Measurements from ENCODE around the gene CRAMP1.

The CRAMP1 gene

DNA sequence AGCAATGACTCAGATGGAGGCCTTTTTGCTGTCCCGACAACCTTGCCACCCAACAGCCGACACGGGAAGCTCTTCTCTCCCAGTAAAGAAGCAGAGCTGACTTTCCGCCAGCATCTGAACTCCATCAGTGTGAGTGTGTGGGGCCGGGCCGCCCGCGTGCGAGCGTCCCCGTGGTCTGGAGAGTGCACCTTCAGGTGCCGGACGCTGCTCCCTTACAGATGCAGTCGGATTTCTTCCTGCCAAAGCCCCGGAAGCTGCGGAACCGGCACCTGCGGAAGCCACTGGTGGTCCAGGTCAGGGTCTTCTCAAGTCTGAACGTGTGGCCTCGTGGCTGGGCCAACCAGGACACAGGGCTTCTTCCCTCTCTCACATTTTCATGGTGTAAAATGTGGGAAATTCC lies 50.4 kb downstream of the CRAMP1 start:
- DNase-seq, result no peak

DNA sequence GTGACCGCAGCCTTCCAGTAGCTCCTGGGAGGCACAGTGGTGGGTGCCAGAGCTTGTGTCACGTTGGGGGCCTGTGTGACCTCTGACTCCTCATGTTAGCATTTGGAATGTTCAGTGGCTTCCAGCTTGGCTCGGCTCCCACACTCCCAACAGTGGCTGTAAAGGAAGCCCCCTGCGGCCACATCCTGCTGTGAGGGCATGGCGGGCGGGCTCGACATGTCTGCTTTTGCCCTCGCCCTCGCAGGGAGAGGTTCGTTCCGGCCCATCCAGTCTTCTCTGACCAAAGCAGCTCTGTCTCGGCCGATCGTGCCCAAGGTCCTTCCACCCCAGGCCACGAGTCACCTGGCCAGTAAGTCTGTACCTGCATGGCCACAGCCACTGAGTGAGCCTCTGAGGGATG lies 53.7 kb downstream of the CRAMP1 start:
- DNase-seq, result no peak

DNA sequence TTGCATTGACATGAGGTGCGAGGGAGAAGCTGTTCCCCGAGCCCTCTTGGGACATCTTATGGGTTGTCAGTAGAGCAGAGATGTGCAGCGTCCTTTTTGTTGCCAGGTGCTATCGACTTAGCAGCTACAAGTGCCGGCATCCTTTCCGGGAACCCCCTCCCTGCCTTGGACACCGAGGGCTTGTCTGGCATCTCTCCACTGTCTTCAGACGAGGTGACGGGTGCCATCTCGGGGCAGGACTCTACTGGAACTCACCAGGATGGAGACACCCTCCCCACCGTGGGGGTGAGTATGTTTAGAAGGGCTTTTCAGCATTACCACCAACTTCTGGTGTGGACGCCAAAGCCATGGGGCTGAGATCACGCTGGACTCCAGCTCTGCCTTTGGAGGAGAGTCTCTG lies 54.2 kb downstream of the CRAMP1 start:
- DNase-seq, result no peak

DNA sequence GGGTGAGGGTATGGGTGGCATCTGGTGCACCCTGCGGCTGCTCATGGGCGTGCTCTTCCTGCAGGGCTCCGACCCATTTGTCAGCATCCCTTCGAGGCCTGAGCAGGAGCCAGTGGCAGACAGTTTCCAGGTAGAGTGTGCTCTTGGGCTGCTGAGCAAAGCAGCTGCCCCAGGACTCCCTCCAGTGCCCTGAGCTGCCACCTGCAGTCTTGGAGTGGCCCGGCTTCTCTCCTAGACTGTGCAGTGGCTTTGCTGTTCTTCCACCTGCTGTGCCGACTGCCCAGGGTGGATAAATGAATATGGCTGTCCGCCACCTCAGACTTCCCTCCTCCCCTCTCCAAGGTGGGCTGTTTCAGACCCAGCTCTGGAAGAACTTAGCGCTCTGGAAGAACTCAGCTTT lies 55.1 kb downstream of the CRAMP1 start:
- DNase-seq, result no peak

DNA sequence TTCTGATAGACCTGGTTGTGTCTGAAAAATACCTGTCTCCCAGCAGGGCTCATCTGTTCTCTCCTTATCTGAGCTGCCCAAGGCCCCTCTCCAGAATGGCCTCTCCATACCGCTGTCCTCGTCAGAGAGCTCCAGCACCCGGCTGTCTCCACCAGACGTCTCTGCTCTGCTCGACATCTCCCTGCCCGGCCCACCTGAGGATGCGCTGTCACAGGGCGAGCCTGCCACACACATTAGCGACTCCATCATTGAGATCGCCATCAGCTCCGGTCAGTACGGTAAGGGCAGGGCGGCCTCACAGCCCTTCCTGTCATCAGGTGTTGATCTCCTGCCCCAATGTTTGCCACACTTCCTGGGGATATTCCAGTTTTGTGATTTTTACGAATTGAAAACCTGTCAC lies 55.8 kb downstream of the CRAMP1 start:
- no peak for DNase-seq

DNA sequence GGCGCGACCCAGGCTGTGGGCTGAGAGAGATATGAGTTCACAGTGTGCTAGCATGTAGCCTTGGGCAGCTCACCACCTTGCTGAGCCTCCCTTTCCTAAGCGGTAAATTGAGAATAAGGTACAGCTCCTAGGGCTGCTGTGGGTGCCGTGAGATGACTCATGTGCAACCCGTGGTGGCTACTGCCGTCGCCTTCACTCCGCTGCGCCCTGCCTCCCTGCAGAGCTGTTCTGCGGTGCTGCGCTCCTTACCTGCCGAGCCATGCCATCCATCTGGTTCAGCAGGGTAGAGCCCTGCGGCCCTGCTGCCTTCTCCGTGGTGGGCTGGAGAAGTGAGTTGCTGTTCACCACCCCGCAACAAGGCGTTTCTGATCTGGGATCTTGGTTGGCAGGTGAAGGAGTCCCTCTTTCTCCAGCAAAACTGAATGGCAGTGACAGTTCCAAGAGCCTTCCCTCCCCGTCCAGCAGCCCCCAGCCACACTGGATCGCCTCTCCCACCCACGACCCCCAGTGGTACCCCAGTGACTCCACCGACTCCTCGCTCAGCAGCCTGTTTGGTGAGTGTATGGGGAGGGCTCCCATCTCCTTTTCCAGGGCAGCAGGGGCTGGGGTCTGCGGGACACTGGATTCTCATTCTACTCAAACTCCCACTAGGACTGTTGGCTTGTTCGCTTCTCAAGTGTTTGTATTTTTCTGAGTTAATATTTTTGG lies 56.6 kb downstream of the CRAMP1 start:
- DNase-seq, result no peak

DNA sequence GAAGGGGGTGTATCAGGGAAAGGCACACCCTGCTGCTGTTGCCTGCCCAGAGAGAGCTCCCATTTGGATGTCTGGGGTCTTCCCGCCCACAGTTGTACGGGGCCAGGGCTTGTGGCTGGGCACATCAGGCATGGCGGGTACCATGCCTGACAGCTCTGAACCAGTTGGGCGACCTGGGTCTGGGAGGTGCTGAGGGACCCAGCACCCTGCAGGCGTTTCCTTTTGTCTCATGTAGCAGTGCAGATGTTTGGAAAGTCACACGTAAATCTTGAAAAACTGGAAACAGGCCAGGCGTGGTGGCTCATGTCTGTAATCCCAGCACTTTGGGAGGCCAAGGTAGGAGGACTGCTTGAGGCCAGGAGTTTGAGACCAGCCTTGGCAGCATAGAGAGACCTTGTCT lies 57.5 kb downstream of the CRAMP1 start:
- DNase-seq, result no peak

DNA sequence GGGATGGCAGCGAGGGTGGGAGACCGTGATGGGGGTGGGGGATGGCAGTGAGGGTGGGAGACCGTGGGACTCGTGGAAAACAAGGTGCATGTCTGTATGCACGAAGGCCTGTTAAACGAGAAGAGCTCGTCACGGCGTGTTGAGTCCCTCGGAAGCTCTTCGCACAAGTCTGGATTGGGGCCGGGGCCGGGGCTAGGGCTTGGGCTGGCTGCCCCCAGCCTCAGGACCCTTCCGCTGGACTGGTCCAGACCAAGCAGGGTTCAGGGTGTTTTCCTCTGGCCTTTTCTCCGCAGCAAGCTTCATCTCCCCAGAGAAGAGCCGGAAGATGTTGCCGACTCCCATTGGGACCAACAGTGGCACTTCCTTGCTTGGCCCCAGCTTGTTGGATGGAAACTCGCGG lies 58.2 kb downstream of the CRAMP1 start:
- DNase-seq, result no peak

DNA sequence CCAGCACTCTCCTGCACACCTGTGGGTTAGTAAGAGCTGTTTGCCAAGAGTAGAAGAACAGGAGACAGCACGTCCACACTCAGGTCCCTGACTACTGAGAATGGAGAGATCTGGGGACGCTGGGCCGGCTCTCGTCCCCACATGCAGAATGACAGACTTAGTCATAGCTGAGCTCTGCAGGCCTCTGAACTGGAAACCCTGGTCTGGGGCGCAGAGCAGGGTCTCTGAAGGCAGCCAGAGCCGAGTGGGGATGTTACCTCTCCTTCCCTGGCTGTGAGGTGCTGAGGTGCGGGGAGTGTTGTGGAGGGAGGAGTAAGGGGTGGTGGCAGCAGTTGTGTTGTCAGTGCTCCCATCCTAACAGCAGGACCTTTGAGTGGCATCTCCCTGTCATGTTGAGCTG lies 58.7 kb downstream of the CRAMP1 start:
- no peak for DNase-seq

DNA sequence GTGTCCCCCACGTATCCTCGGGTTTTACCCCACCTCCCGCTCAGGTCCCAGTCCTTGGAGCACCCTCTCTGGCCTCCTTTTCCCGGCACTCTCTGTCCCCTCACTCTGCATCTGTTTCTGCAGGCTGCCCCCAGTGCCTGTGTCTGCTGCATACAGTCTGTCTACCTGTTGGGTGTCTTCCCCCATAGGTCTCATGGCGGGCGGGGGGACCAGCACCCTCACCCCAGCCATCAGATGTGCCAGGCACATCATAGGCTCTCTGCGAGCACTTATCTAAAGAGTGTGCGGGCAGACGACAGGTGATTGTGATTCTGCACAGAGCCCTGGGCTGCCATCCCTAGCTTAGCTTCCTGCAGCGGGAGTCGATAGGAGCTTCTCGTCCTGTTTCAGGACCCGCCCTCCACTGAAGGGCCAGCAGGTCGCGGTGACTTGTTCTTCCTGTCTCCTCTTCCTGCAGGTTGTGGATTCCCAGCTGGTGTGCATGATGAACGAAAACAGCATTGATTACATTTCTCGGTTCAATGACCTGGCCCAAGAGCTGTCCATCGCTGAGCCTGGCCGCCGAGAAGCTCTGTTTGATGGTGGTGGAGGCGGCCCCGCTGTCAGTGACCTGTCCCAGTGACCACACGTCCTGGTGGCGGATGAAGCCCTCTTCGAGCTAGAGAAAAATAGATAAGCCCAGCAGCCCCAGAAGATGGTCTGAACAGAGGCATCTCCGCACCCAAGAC lies 61.4 kb downstream of the CRAMP1 start:
- DNase-seq, result no peak

DNA sequence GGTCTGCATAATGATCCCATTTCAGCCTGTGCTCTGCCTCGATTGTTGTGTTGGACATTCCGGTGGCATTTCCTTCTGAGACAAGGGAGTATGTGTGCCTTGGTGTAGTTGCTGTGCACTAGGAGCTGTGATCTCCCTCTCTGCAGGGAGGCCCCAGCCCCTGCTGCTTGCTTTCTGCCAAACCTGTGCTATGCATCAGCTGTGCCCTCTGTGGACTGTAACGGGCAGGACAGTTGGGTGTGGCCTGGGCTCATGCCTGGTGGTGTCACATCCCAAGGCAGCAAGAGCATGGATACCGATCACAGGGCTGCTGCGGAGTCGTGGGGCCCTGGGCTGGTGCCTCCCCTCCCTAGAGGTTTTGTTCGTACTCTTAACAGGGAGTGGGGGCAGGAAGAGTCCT lies 62.1 kb downstream of the CRAMP1 start:
- DNase-seq, result no peak

DNA sequence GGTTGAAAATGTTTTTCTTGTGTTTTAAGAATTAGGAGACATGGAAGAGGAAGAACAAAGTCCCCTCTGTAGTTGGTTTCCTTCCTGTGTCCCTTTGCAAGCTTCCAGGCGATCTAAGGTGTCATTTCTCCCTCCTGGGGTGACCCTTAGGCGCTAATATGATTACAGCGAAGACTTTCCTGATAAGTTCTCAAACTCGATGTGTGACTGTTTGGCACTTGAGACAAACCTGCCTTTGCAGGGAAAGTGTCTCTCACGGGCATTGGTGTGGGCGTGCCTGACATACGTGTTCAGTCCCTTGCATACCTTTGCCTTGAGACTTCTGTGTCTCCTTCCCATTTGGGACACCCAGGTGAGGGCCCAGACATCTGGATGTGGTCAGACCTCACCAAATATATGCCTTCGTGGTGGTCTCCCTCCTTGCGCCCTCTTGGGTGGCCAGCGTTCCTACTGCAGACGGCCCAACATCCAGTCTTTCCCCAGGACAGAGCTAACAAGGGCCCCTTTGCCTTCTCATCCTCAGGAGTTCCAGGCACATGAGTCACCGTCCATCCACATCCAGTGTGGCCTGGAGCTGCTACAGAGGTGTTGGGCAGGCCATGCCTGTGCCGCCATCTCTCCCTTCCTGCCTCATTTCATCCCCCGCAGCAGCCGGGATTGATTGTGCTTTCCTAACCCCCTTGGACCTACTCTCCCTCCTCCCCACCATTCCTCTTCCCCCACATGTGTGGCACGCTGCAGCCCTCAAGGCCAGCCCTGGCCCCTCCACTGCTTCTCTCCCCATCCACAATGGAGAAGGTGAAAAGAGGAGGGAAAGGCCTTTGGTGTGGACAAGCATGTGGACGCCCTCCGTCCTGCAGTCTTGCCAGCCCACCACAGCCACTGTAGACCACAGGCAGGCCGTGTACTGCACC lies 62.8 kb downstream of the CRAMP1 start:
- DNase-seq, result no peak

DNA sequence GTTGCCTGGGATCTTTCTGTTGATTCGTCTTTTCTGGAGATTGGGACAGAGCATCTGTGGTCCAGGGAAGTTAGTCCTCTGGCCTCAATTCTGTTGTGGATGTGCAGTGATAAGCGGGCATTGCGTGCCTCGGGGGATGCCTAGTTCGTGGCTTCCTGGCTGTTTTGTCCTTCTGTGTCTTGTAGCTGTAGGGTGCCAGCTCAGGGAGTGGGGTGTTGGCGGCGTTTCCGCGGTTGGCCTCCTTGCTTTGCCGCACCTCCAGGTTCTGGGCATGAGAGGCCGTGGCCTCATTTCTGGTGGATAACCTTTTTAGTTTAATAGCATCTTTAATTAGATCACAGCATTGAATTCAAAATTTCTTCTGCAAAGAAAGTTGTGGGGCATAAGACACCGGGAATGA lies 64.5 kb downstream of the CRAMP1 start:
- no peak for DNase-seq

DNA sequence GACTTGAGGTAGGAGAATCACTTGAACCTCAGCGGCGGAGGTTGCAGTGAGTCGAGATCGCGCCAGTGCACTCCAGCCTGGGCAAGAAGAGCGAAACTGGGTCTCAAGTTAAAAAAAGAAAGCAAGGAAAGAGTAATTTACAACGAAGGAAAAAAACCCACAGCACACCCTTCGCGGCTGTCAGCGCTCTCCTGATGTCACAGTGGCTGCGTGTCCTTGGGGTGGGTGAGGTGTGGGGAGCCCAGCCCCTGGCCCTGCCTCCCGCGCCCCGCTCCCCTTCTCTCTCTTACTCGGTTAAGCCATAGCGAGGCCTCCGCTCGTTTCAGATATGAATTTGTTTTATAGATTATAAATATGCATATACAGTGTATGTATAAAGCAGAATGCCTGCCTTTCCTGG lies 65.2 kb downstream of the CRAMP1 start:
- no peak for DNase-seq

DNA sequence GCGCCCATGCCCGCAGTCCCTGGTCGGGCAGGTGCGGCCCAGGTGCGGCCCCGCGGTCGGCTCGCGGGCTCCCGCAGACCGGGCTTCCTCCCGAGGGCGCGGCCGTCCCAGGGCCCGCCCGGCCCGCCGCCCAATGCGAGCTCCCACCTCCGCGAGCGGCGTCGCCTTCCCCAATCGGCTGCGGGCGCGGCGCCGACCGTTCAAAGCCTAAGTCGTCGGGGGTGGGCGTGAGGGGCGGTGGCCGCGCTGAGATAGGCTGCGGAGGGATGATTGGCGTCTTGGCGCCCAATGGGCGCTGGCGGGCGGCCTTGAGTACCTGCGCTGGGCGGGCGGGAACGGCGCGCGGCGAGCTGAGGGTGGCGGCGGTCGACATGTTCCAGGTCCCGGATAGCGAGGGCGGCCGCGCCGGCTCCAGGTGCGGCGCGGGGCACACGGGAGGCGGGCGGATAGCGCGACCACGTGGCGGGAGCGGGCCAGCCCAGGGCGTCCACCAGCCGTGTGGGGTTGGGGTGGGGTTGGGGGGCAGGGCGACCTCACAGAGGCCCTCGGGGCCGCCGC lies 65.9 kb downstream of the CRAMP1 start, which contains the start of gene JPT2:
JPT2 (plus strand) TSS at position 338 of the 558 bp plus-strand sequence; CDS start at position 372, 34 bp downstream.
- peak; percentile 89 for DNase-seq

DNA sequence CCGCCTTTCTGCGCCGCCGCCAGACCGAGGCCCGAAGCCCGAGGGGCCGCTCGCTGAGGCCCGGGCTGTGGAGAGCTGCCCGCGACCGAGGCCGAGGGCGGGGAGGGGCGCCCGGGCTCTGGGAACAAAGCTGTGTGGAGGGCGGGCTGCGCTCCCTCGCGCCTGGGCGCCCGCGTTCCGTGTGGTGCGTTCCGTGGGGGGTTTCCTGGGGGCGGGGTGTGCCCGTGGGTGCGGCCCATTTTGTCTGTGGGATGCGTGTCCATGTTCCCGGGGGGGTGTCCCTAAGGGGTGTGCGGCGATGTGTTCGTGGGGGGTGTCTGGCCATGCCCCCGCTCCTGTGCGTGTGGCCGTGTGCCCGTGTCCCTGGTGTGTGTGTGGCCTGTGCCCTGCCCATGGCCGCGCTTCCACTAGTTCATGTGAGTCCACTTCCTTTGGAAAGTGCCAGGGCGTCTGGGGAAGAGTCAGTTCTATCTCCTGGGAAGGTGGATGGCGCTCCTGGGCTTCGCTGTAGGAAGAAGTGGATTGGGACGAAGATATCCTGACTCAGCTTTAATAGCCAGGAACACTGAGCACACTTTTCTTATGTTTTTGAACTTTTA lies 66.4 kb downstream of the CRAMP1 start:
- DNase-seq, result no peak

DNA sequence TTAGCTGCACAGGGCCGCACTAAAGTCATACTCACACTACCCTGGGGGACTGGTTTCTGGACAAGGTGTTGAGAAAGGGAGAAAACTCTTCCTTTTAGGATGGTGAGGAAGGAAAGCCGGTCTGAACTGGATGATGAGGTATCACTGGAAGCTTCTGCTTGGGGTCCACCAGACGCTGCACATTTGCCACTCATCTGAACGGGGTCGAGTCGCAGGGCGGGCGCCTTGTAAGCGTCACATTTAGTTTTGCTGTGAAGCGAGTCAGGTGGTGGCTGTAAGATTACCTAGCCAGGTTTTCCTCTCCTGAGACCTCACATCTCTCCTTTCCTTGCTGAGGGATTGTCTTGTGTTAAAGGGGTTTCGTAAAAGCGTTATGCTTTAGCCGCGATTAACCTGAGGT lies 68.2 kb downstream of the CRAMP1 start:
- no peak for DNase-seq

DNA sequence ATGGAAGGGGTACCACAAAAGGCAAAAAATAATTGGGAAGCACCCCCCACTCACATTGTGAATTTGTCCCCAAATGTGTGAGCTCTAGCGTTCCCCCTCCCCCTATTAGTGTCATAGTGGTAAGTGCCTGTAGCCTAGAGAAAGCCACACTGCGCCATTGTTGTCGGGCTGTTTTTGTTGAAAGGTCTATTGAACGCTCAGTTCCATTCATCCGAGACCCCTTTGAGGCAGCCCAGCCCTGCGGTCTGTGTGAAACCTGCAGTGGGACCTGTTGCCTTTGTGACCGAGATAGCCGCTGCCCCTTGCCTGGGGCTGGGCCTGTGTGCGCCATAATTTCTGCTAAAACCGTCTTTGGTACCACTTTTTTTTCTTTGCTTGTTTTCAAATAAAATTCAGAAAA lies 68.9 kb downstream of the CRAMP1 start:
- no peak for DNase-seq

DNA sequence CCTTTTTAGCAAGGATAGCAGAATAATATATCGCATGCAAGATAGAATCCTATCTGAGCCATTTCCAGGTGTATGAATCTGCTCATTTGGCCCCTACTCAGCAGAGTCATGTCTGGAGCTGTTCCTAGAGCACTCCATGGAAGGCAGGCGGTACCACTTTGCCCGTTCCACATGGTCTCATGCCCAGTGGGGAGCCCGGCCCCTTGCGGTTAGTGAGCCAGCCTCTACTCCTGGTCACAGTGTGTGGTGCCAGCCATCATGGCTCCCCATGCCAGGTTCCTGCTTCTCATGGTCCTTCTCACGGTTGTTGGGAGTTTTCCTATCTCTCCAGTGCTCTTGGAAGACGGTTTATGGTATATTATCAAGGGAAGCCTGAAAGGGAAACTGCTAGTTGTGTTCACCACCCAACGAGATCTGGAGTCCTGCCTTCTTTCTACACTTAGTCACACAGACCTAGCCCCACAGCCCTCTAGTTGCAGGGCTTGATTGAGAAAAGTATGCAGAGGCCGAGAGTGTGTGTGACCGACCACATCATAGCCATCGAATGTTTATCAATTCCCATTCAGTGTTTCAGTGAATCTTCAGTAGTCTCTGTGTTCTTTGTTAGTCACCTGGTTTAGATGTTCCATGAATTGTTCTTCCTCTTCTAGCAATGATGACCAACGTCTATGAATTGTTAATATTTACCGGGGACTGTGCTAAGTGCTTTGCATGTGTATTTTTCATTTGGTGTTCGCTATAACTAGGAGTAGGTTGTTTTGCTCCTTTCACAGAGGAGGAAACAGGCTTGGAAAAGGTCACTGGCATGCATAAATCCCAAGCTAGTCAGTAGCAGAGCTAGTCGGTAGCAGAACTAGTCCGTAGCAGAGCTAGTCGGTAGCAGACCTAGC lies 75.5 kb downstream of the CRAMP1 start:
- no peak for DNase-seq

DNA sequence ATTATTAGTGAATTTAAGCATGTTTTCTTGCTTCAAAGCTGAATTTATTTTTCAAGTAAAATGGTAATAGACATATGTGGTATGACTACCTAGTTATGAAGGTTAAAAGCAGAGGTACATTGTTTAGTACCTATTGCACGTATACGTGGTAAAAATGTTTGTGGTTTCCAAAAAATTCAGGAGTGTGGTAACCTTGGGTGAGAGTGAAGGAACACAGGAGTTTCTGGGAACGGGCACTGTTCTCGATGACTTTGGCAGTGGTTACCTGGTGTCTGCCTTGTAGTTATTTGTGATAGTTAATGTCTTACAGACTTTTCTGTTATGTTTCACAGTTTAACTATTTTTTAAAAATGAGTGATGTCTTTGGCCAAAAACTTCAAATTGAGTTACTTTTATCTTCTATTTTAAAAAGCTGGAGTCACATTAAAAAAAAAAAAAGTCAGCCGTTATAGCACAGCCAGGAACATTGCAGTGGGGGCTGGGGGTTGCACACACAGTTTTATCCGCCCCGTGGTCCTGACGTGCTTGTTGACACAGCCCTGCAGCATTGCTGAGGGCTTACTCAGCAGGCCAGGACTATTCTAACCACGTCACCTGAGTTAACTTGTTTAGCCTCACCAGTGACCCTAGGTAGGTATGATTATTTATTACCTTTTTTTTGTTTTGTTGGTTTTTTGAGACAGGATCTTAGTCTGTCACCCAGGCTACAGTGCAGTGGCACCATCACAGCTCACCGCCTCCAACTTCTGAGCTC lies 76.8 kb downstream of the CRAMP1 start:
- no peak for DNase-seq

DNA sequence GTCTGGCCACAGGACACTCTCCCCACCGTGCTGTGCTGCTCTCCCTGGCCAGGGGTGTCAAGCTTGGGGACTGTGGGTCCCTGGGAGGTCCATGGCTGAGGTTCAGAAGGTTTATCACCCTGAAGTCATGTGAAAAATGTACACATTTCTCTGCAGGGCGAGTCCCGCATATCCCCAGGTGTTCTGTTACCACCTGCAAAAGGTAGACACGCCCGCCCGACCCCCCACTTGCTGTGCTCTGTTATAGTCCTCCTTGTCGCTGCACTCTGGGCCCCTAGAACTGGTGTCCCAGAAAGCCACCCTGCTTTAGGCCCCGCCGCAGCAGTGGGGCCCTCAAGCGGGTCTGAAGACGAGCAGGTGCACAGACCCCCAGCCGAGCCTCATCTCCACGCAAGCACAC lies 77.7 kb downstream of the CRAMP1 start:
- DNase-seq, result no peak
